Smooth muscle cell (in vitro differentiated cells): ENCODE results near the gene MAMDC2. TPM values are rescaled to one million over a fixed set of nuclear protein-coding genes. Genes with fewer than 3 reads are reported as not detected.

ENCODE experiments used
- DNase-seq: peaks from one replicate; lab custom pipeline; 2025; ENCODE audit not compliant: unreplicated experiment; lab: John Stamatoyannopoulos, UW
- H2AFZ ChIP-seq: fragments of 200-600 bp; sonication (generic); 2 replicates; pipeline ENCODE4 v1.6.0; 2016; ENCODE audit warnings: antibody characterized with exemption, low read depth, mild to moderate bottlenecking
- H3F3A ChIP-seq: fragments of 200-600 bp; sonication (generic); 2 replicates; pipeline ENCODE4 v1.6.0; 2017; ENCODE audit warnings: antibody characterized with exemption, low read depth
- H3K27ac ChIP-seq: fragments of 200-600 bp; sonication (generic); 2 replicates; pipeline ENCODE4 v1.5.1; 2016; ENCODE audit warnings: low read depth, mild to moderate bottlenecking
- H3K27me3 ChIP-seq: fragments of 200-600 bp; sonication (generic); 2 replicates; pipeline ENCODE4 v1.6.1; 2016; ENCODE audit warnings: low read depth, mild to moderate bottlenecking
- H3K36me3 ChIP-seq: fragments of 200-600 bp; sonication (generic); 2 replicates; pipeline ENCODE4 v1.5.1; 2016; ENCODE audit warnings: low read depth
- H3K4me1 ChIP-seq: fragments of 200-600 bp; sonication (generic); 2 replicates; pipeline ENCODE4 v1.5.1; 2016; ENCODE audit warnings: low read depth
- H3K4me2 ChIP-seq: fragments of 200-600 bp; sonication (generic); 2 replicates; pipeline ENCODE4 v1.6.0; 2016; ENCODE audit warnings: mild to moderate bottlenecking
- H3K4me3 ChIP-seq: fragments of 200-600 bp; sonication (generic); 2 replicates; pipeline ENCODE4 v1.5.1; 2016; ENCODE audit warnings: mild to moderate bottlenecking
- H3K79me2 ChIP-seq: fragments of 200-600 bp; sonication (generic); 2 replicates; pipeline ENCODE4 v1.6.0; 2016; ENCODE audit warnings: low read depth, mild to moderate bottlenecking
- H3K9ac ChIP-seq: fragments of 200-600 bp; sonication (generic); 2 replicates; pipeline ENCODE4 v1.6.0; 2016; ENCODE audit warnings: low read depth
- H3K9me3 ChIP-seq: fragments of 200-600 bp; sonication (generic); replicated peaks from 2 replicates; pipeline ENCODE4 v1.5.1; 2016; ENCODE audit warnings: low read depth
- H4K20me1 ChIP-seq: fragments of 200-600 bp; sonication (generic); 2 replicates; pipeline ENCODE4 v1.6.0; 2016; ENCODE audit warnings: low read depth
- WGBS: methylation state at CpG from one replicate; pipeline ENCODE4 v1.1.7; 2016; ENCODE audit warnings: low lambda C conversion rate; 5-methylcytosine and 5-hydroxymethylcytosine counted together
- polyA plus RNA-seq: library from polyadenylated mRNA; unstranded; fragments of >200 nt; fragmentation: Nextera tagmentation; extraction: Ambion mirVana; gene quantifications from 2 replicates; pipeline ENCODE4 v1.2.1, GENCODE V29; 2016
- total RNA-seq: library from RNA; depleted of rRNA; stranded (reverse); fragments of >200 nt; gene quantifications from 2 replicates; pipeline ENCODE4 v1.2.3, GENCODE V29; 2014
- TF ChIP-seq, protein P1 (sequence below): fragments of 200-600 bp; sonication (generic); IDR thresholded peaks from 2 replicates; pipeline ENCODE4 v1.5.1; 2017; ENCODE audit warnings: borderline replicate concordance, mild to moderate bottlenecking, antibody characterized with exemption; ENCODE audit not compliant: insufficient read depth, poor library complexity, severe bottlenecking

MAMDC2 gene
- total and polyA plus RNA-seq, 2 experiments from 2014 or later = 8.2 to 13.0 TPM

DNA sequence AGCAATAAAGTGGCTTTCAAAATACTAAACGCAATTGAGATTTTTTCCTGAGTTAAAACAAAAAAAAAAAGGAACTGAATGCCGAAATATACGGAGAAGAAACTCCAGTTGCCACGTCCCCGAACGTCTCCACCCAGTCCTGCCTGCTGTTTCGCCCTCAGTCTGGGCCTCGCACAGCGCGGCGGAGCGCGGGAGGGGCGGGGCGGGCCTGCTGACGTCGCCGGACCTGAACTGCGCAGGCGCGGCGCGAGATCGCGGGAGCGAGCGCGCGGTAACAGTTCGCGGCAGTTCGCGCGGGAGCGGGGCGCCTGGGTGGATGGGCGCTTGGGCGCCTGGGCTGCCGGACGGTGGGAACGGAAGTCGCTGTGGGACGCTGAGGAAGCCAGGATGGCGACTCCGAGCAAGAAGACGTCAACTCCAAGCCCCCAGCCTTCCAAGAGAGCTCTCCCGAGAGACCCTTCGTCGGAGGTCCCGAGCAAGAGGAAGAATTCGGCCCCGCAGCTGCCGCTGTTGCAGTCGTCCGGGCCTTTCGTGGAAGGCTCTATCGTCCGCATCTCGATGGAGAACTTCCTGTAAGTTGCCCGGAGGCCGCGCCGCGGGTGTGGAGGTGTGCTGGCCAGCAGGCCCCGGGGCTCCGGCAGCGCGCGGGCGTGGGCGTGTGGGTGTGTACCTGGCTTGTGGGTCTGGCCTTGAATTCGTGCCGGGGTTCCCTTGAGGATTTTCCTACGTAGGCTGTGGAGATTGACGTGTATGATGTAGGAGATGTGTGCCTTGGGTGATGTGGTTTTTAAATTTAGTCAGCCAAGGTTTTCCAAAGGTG is 215.3 kb downstream of the MAMDC2 start, which contains the start of gene SMC5:
SMC5 (plus strand) TSS at position 287 of the 820 bp plus-strand sequence; CDS start at position 388, 101 bp downstream.
- Histone ChIP-seq H3K79me2 (peaks cover 90% of the 10 kb centered on the region), H3K4me1 (peaks cover 62% of the 10 kb centered on the region), H3K36me3 (no peaks in the 10 kb centered on the region), H3K4me2 (peak within 1 kb of the TSS; percentile 89), H4K20me1 (peaks cover 49% of the 10 kb centered on the region), H3F3A (peaks cover 6% of the 10 kb centered on the region), H3K9me3 (no peaks in the 10 kb centered on the region), H2AFZ (peak within 1 kb of the TSS; percentile 56), H3K9ac (peak within 1 kb of the TSS; percentile 99), H3K27ac (peak within 1 kb of the TSS; percentile 100), H3K4me3 (peak within 1 kb of the TSS; percentile 91), H3K27me3 (no peaks in the 10 kb centered on the region)
- WGBS = under 1% methylated on average over 75 of the region's 75 CpGs
- TF ChIP-seq, protein P1, sequence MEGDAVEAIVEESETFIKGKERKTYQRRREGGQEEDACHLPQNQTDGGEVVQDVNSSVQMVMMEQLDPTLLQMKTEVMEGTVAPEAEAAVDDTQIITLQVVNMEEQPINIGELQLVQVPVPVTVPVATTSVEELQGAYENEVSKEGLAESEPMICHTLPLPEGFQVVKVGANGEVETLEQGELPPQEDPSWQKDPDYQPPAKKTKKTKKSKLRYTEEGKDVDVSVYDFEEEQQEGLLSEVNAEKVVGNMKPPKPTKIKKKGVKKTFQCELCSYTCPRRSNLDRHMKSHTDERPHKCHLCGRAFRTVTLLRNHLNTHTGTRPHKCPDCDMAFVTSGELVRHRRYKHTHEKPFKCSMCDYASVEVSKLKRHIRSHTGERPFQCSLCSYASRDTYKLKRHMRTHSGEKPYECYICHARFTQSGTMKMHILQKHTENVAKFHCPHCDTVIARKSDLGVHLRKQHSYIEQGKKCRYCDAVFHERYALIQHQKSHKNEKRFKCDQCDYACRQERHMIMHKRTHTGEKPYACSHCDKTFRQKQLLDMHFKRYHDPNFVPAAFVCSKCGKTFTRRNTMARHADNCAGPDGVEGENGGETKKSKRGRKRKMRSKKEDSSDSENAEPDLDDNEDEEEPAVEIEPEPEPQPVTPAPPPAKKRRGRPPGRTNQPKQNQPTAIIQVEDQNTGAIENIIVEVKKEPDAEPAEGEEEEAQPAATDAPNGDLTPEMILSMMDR = no peak
- peak; percentile 77 for DNase-seq

DNA sequence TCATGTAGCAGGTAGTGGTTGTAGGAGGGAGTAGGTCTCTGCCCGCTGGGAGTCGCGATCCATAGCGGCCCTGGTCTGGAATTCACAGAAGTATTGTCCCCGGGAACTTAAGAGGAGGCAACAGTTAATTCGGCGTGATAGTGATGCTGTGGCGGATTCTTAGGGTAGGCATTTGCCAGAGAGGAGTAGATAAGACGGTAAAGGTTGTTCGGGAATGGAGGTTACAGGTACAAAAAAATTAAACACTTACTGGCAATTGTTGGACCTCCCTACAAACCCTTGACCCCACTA is 215.8 kb downstream of the MAMDC2 start:
- no peak for DNase-seq
- H3F3A ChIP-seq = peaks cover 6% of the 10 kb centered on the region
- H2AFZ ChIP-seq = no peak overlapping the region
- H3K4me2 ChIP-seq = peak overlapping the region; percentile 89
- WGBS = 4% methylated on average over 10 of the region's 10 CpGs
- peak overlapping the region; percentile 99 for H3K9ac ChIP-seq
- no peaks in the 10 kb centered on the region for H3K9me3 ChIP-seq
- H3K79me2 ChIP-seq = peaks cover 90% of the 10 kb centered on the region
- no peaks in the 10 kb centered on the region for H3K36me3 ChIP-seq
- H3K4me1 ChIP-seq = peaks cover 65% of the 10 kb centered on the region
- H3K4me3 ChIP-seq = peak overlapping the region; percentile 91
- H3K27ac ChIP-seq = peak overlapping the region; percentile 100
- no peaks in the 10 kb centered on the region for H3K27me3 ChIP-seq
- peaks cover 55% of the 10 kb centered on the region for H4K20me1 ChIP-seq
- TF ChIP-seq, protein P1 = no peak

DNA sequence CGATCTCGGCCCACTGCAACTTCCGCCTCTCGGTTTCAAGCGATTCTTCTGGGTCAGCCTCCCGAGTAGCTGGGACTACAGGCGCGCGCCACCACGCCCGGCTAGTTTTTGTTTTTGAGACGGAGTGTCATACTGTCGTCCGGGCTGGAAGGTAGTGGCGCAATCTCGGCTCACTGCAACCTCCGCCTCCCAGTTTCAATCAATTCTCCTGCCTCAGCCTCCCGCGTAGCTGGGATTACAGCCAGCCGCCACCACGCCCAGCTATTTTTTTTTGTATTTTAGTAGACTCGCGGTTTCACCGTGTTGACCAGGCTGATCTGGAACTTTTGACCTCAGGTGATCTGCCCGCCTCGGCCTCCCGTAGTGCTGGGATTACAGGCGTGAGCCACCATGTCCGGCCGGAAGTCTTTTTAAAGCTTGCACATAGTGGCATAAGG is 216.4 kb downstream of the MAMDC2 start:
- Histone ChIP-seq H3K27ac (peak overlapping the region; percentile 100), H3K4me1 (peaks cover 62% of the 10 kb centered on the region), H3K36me3 (peaks cover 6% of the 10 kb centered on the region)

More for the DNA sequence above, 216.4 kb downstream of the MAMDC2 start:
- peak overlapping the region; percentile 91 for H3K4me3 ChIP-seq
- H3K9ac ChIP-seq = peak overlapping the region; percentile 99
- peaks cover 6% of the 10 kb centered on the region for H3F3A ChIP-seq
- peaks cover 90% of the 10 kb centered on the region for H3K79me2 ChIP-seq
- no peaks in the 10 kb centered on the region for H3K27me3 ChIP-seq
- H4K20me1 ChIP-seq = peaks cover 61% of the 10 kb centered on the region
- WGBS = 86% methylated on average over 30 of the region's 30 CpGs
- H2AFZ ChIP-seq = no peak overlapping the region
- no peaks in the 10 kb centered on the region for H3K9me3 ChIP-seq
- no peak for DNase-seq
- TF ChIP-seq, protein P1 = no peak
- peak overlapping the region; percentile 89 for H3K4me2 ChIP-seq
